IMR-90 (cell line): ENCODE measurements around the gene TRAPPC2L. TPM values are rescaled to one million over a fixed set of nuclear protein-coding genes. Genes with fewer than 3 reads are reported as not detected.

Experiments
- ATAC-seq: fragments of 200-7000 bp; cut with Tn5 transposase; 2 replicates; pipeline ENCODE4 v1.9.1; 2020; ENCODE audit warnings: low read depth, mild to moderate bottlenecking, moderate library complexity
- BruUV-seq: library from RNA; stranded (reverse); fragments of 400-500 nt; replicated peaks from 2 replicates; lab custom pipeline; 2021; lab: Mats Ljungman, UMichigan
- CTCF ChIA-PET: fragments of 300-600 bp; formaldehyde crosslinking; extraction: SDS; loops from one replicate; lab custom pipeline; 2021; ENCODE audit warnings: antibody characterized with exemption; lab: Yijun Ruan, JAX
- POLR2A ChIA-PET: fragments of 300-600 bp; sonication (Branson Sonifier 250); formaldehyde crosslinking; loops from one replicate; lab custom pipeline; 2022; ENCODE audit warnings: antibody characterized with exemption; ENCODE audit not compliant: unreplicated experiment; lab: Charles Lee
- DNase-seq: peaks from one replicate; pipeline ENCODE4 v3.0.0; 2013
- H2AFZ ChIP-seq: replicated peaks from 2 replicates; pipeline ENCODE3; 2013; ENCODE audit warnings: low read length, mild to moderate bottlenecking; ENCODE audit not compliant: poor library complexity
- H2AK5ac ChIP-seq: 2 replicates; pipeline ENCODE4 v1.6.1; 2013; ENCODE audit warnings: low read depth, low read length, inconsistent platforms
- H2AK9ac ChIP-seq: replicated peaks from 2 replicates; pipeline ENCODE3; 2013; ENCODE audit warnings: mild to moderate bottlenecking, low read depth, low read length, moderate library complexity; ENCODE audit not compliant: poor library complexity
- H2BK120ac ChIP-seq: 2 replicates; pipeline ENCODE4 v1.6.1; 2013; ENCODE audit warnings: low read depth, low read length, inconsistent platforms
- H2BK15ac ChIP-seq: 3 replicates; pipeline ENCODE4 v1.6.1; 2013; ENCODE audit warnings: low read depth, low read length, inconsistent platforms
- H2BK20ac ChIP-seq: 2 replicates; pipeline ENCODE4 v1.6.1; 2013; ENCODE audit warnings: low read depth, mild to moderate bottlenecking, inconsistent platforms, low read length, moderate library complexity
- H2BK5ac ChIP-seq: 2 replicates; pipeline ENCODE4 v1.6.1; 2013; ENCODE audit warnings: mild to moderate bottlenecking, low read depth, low read length, inconsistent platforms; ENCODE audit not compliant: poor library complexity, severe bottlenecking
- H3K14ac ChIP-seq: replicated peaks from 2 replicates; pipeline ENCODE4 v1.6.1; 2013; ENCODE audit warnings: low read depth, low read length, inconsistent platforms
- H3K18ac ChIP-seq: 2 replicates; pipeline ENCODE4 v1.6.1; 2013; ENCODE audit warnings: low read depth, low read length, control low read depth
- H3K23ac ChIP-seq: 2 replicates; pipeline ENCODE4 v1.6.1; 2013; ENCODE audit warnings: low read depth, low read length, inconsistent platforms
- H3K27ac ChIP-seq: 2 replicates; pipeline ENCODE4 v1.5.1; 2013; ENCODE audit warnings: mild to moderate bottlenecking, control low read depth, low read length; ENCODE audit not compliant: insufficient read depth
- H3K27me3 ChIP-seq: 2 replicates; pipeline ENCODE4 v1.6.1; 2013; ENCODE audit warnings: low read length; ENCODE audit not compliant: control insufficient read depth, insufficient read depth
- H3K36me3 ChIP-seq: 2 replicates; pipeline ENCODE4 v1.6.1; 2013; ENCODE audit warnings: low read length, mixed read lengths; ENCODE audit not compliant: control insufficient read depth, insufficient read depth
- H3K4ac ChIP-seq: 2 replicates; pipeline ENCODE4 v1.6.1; 2013; ENCODE audit warnings: low read depth, low read length, inconsistent platforms
- H3K4me1 ChIP-seq: 2 replicates; pipeline ENCODE4 v1.6.1; 2013; ENCODE audit warnings: low read length, mixed read lengths; ENCODE audit not compliant: control insufficient read depth, insufficient read depth
- H3K4me2 ChIP-seq: 2 replicates; pipeline ENCODE4 v1.6.1; 2013; ENCODE audit warnings: low read depth, mild to moderate bottlenecking, control low read depth, low read length, moderate library complexity
- H3K4me3 ChIP-seq: 2 replicates; pipeline ENCODE4 v1.5.1; 2013; ENCODE audit warnings: low read depth, mild to moderate bottlenecking, control low read depth, low read length, moderate library complexity; ENCODE audit not compliant: insufficient read depth
- H3K56ac ChIP-seq: 2 replicates; pipeline ENCODE4 v1.6.1; 2013; ENCODE audit warnings: low read length, inconsistent platforms; ENCODE audit not compliant: insufficient read depth; ENCODE audit errors: extremely low read depth
- H3K79me1 ChIP-seq, 2 experiments: 2 replicates each; pipeline ENCODE4 v1.6.1; 2013; ENCODE audit warnings: low read length in 2 of 2, inconsistent platforms in 1 of 2, low read depth in 1 of 2
- H3K9ac ChIP-seq: 2 replicates; pipeline ENCODE4 v1.6.1; 2013; ENCODE audit warnings: low read depth, low read length, control low read depth
- H3K9me1 ChIP-seq: 2 replicates; pipeline ENCODE4 v1.6.1; 2013; ENCODE audit warnings: low read length, inconsistent platforms; ENCODE audit not compliant: insufficient read depth
- H3K9me3 ChIP-seq: 2 replicates; pipeline ENCODE4 v1.6.1; 2013; ENCODE audit warnings: low read length; ENCODE audit not compliant: control insufficient read depth, insufficient read depth
- H4K20me1 ChIP-seq: 2 replicates; pipeline ENCODE4 v1.6.1; 2013; ENCODE audit warnings: low read length, inconsistent platforms; ENCODE audit not compliant: insufficient read depth
- H4K5ac ChIP-seq: 2 replicates; pipeline ENCODE4 v1.6.1; 2013; ENCODE audit warnings: mild to moderate bottlenecking, low read depth, low read length, control low read depth
- H4K8ac ChIP-seq, 2 experiments: 2 replicates each; pipeline ENCODE4 v1.6.1; 2013; ENCODE audit warnings: low read depth in 2 of 2, low read length in 2 of 2, control low read depth in 1 of 2, inconsistent platforms in 1 of 2
- H4K91ac ChIP-seq: 2 replicates; pipeline ENCODE4 v1.6.1; 2013; ENCODE audit warnings: low read depth, low read length, inconsistent platforms; ENCODE audit not compliant: insufficient read depth
- BHLHE40 ChIP-seq: fragments of 150-350 bp; IDR thresholded peaks from 2 replicates; pipeline ENCODE4 v1.6.1; 2016; ENCODE audit warnings: mild to moderate bottlenecking, low read depth, low read length
- CHD1 ChIP-seq: IDR thresholded peaks from 2 replicates; pipeline ENCODE4 v1.6.1; 2012; ENCODE audit warnings: low read depth, low read length, improper control_type of control experiment
- FOS ChIP-seq: fragments of 150-350 bp; IDR thresholded peaks from 2 replicates; pipeline ENCODE4 v1.6.1; 2016; ENCODE audit warnings: low read depth, low read length
- MAFK ChIP-seq: IDR thresholded peaks from 2 replicates; pipeline ENCODE4 v1.6.1; 2012; ENCODE audit warnings: low read depth, low read length, improper control_type of control experiment
- MXI1 ChIP-seq: IDR thresholded peaks from 2 replicates; pipeline ENCODE4 v1.6.1; 2012; ENCODE audit warnings: low read depth, mild to moderate bottlenecking, low read length, moderate library complexity, borderline replicate concordance
- RAD21 ChIP-seq: IDR thresholded peaks from 2 replicates; pipeline ENCODE4 v1.6.1; 2012; ENCODE audit warnings: low read length, improper control_type of control experiment
- RFX5 ChIP-seq: IDR thresholded peaks from 2 replicates; pipeline ENCODE4 v1.8.0; 2012; ENCODE audit warnings: low read depth, mild to moderate bottlenecking, low read length, moderate library complexity
- WGBS, 2 experiments: methylation state at CpG; one replicate each; pipeline versions ENCODE4 v1.1.5 to v1.1.7; 2013; ENCODE audit warnings: missing lambda C conversion rate in 2 of 2; ENCODE audit not compliant: insufficient read length in 1 of 2; ENCODE audit errors: extremely low coverage in 2 of 2; 5-methylcytosine and 5-hydroxymethylcytosine counted together
- dilution Hi-C: fragments of 300-500 bp; cut with HindIII; formaldehyde crosslinking; loops from one replicate; pipeline ENCODE4 v1.14.3; 2018; ENCODE audit warnings: low sequenced_read_pairs; ENCODE audit not compliant: unreplicated experiment
- in situ Hi-C: fragments of 300-500 bp; cut with MboI; formaldehyde crosslinking; loops from 3 replicates; pipeline ENCODE4 v1.14.3; 2019; ENCODE audit warnings: low sequenced_read_pairs, inconsistent platforms, mixed read lengths
- intact Hi-C: fragments of 100-400 bp; cut with micrococcal nuclease; formaldehyde crosslinking; loops from 2 replicates; pipeline ENCODE4 v1.10.0; 2022
- polyA plus RNA-seq, 3 experiments: library from polyadenylated mRNA; depleted of rRNA; stranded (reverse); fragments of >200 nt; gene quantifications; 2 replicates each; pipeline ENCODE4 v1.2.3, GENCODE V29; 2012; ENCODE audit warnings: low replicate concordance in 1 of 3
- total RNA-seq: library from RNA; depleted of rRNA; stranded (reverse); fragments of >200 nt; gene quantifications from 2 replicates; pipeline ENCODE4 v1.2.3, GENCODE V29; 2012
- TF ChIP-seq, protein P1 (sequence below): fragments of 150-350 bp; IDR thresholded peaks from 2 replicates; pipeline ENCODE4 v1.6.1; 2016; ENCODE audit warnings: low read depth, mild to moderate bottlenecking, low read length, moderate library complexity, borderline replicate concordance

TRAPPC2L gene
- total and polyA plus RNA-seq, 2 of the 4 experiments (the other 2 are of a cell fraction), result 102 to 109 TPM

DNA sequence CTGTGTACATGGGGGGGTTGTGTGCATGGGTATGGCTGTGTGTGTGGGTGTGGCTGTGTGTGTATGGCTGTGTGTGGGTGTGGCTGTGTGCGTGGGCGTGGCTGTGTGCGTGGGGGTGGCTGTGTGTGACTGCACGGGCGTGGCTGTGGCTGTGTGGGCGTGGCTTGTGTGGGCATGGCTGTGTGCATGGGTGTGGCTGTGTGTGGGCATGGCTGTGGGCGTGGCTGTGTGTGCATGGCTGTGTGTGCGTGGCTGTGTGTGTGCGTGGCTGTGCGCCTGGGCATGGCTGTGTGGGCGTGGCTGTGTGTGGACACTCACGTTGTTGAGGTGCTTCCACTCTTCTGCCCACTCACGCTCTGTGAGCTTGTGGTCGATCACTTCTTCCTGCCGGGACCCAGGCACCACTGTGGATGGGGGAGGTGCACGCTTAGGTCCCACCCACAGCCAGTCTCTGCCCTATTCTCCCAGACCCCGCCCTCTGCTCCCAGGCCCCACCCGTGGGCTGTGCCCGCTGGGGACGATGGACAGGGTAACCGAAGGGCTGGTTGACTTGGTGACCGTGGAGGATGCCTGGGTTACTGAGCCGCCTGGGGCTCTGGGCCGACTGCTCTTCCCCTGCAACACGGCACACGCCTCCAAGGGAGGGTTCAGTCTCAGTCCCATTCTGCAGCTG, 25.6 kb downstream of the TRAPPC2L start:
- Histone ChIP-seq H3K4me2 (no peak overlapping the region), H2AK5ac (no peak overlapping the region), H2BK5ac (no peak overlapping the region), H3K23ac (no peak overlapping the region), H3K36me3 (no peaks in the 10 kb centered on the region), H4K5ac (no peak overlapping the region), H2BK20ac (no peak overlapping the region), H2BK120ac (no peak overlapping the region), H3K14ac (no peak overlapping the region), H3K4ac (no peak overlapping the region), H3K27ac (no peak overlapping the region), H2AFZ (peak overlapping the region; percentile 43), H3K18ac (no peak overlapping the region), H2AK9ac (no peak overlapping the region), H3K9ac (no peak overlapping the region), H4K20me1 (no peaks in the 10 kb centered on the region), H3K9me1 (no peaks in the 10 kb centered on the region), H3K9me3 (no peaks in the 10 kb centered on the region), H3K4me1 (peaks cover 6% of the 10 kb centered on the region; the same call in 1 of the 2 replicates), H3K79me1 (no peaks in the 10 kb centered on the region), H4K8ac (no peak overlapping the region), H3K27me3 (peaks cover 24% of the 10 kb centered on the region), H2BK15ac (no peak overlapping the region), H4K91ac (no peak overlapping the region), H3K56ac (no peak overlapping the region), H3K4me3 (no peak overlapping the region)
- intact Hi-C loops (no loop called here), in situ Hi-C loops (no loop called here), dilution Hi-C loops (no loop called here)
- DNase-seq (no peak), ATAC-seq (no peak)
- TF ChIP-seq FOS (no peak), RAD21 (no peak), BHLHE40 (no peak), MXI1 (no peak), RFX5 (no peak), MAFK (no peak), CHD1 (no peak)
- TF ChIP-seq, protein P1, sequence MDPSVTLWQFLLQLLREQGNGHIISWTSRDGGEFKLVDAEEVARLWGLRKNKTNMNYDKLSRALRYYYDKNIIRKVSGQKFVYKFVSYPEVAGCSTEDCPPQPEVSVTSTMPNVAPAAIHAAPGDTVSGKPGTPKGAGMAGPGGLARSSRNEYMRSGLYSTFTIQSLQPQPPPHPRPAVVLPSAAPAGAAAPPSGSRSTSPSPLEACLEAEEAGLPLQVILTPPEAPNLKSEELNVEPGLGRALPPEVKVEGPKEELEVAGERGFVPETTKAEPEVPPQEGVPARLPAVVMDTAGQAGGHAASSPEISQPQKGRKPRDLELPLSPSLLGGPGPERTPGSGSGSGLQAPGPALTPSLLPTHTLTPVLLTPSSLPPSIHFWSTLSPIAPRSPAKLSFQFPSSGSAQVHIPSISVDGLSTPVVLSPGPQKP, result no peak
- 92% methylated on average over 8 of the region's 26 CpGs; no CpG with 5 or more reads in 1 of the 2 experiments for whole genome bisulfite sequencing, 2 experiments
- POLR2A ChIA-PET, result no interaction called here
- CTCF ChIA-PET, result no interaction called here
- no TSS peak for BruUV-seq
